Neural cell (in vitro differentiated cells): Measurements from ENCODE around the gene RUNX1. TPM values are rescaled to one million over a fixed set of nuclear protein-coding genes. Genes with fewer than 3 reads are reported as not detected.

Experiments used
- H2AFZ ChIP-seq: fragments of 200-600, 300-800 bp; sonication (generic), shearing (Covaris generic); 2 replicates; pipeline ENCODE4 v1.6.0; 2014; ENCODE audit warnings: low read depth, mild to moderate bottlenecking, antibody characterized with exemption, low read length, moderate library complexity
- H3F3A ChIP-seq: fragments of 200-600 bp; shearing (Covaris generic); 2 replicates; pipeline ENCODE4 v1.6.1; 2016; ENCODE audit warnings: mild to moderate bottlenecking, moderate library complexity, mixed read lengths, antibody characterized with exemption, low read length; ENCODE audit not compliant: insufficient read depth, poor library complexity, severe bottlenecking
- H3K27ac ChIP-seq: fragments of 200-600, 300-800 bp; sonication (generic), shearing (Covaris generic); 2 replicates; pipeline ENCODE4 v1.5.1; 2014; ENCODE audit warnings: mild to moderate bottlenecking, low read length, moderate library complexity
- H3K27me3 ChIP-seq: fragments of 300-800, 200-600 bp; sonication (generic), shearing (Covaris generic); 2 replicates; pipeline ENCODE4 v1.6.0; 2014; ENCODE audit warnings: mild to moderate bottlenecking, low read depth, low read length, moderate library complexity; ENCODE audit not compliant: insufficient read depth
- H3K36me3 ChIP-seq: fragments of 300-800, 200-600 bp; sonication (generic), shearing (Covaris generic); 2 replicates; pipeline ENCODE4 v1.5.1; 2014; ENCODE audit warnings: mild to moderate bottlenecking, antibody characterized with exemption, low read length, moderate library complexity; ENCODE audit not compliant: insufficient read depth
- H3K4me2 ChIP-seq: fragments of 300-800, 200-600 bp; sonication (generic), shearing (Covaris generic); 2 replicates; pipeline ENCODE4 v1.6.0; 2014; ENCODE audit warnings: mild to moderate bottlenecking, low read length
- H3K4me3 ChIP-seq: fragments of 300-800, 200-600 bp; sonication (generic), shearing (Covaris generic); 2 replicates; pipeline ENCODE4 v1.5.1; 2014; ENCODE audit warnings: mild to moderate bottlenecking, low read length, moderate library complexity
- H3K79me2 ChIP-seq: fragments of 200-600 bp; shearing (Covaris generic); replicated peaks from 2 replicates; pipeline ENCODE4 v1.6.0; 2014; ENCODE audit warnings: mild to moderate bottlenecking, low read length, moderate library complexity; ENCODE audit not compliant: insufficient read depth
- H3K9ac ChIP-seq: fragments of 300-800, 200-600 bp; sonication (generic), shearing (Covaris generic); 2 replicates; pipeline ENCODE4 v1.6.1; 2016; ENCODE audit warnings: mild to moderate bottlenecking, low read length, mixed read lengths
- H3K9me2 ChIP-seq: fragments of 200-600 bp; shearing (Covaris generic); 2 replicates; pipeline ENCODE4 v1.6.1; 2016; ENCODE audit warnings: mild to moderate bottlenecking, low read length, mixed read lengths; ENCODE audit not compliant: insufficient read depth
- H3K9me3 ChIP-seq: fragments of 200-600, 300-800 bp; sonication (generic), shearing (Covaris generic); 2 replicates; pipeline ENCODE4 v1.6.1; 2016; ENCODE audit warnings: mild to moderate bottlenecking, mixed run types, low read length, moderate library complexity, mixed read lengths
- H4K20me1 ChIP-seq: fragments of 200-600 bp; shearing (Covaris generic); 2 replicates; pipeline ENCODE4 v1.6.1; 2016; ENCODE audit warnings: mild to moderate bottlenecking, mixed run types; ENCODE audit not compliant: insufficient read depth
- EP300 ChIP-seq: fragments of 450-650 bp; conservative IDR thresholded peaks from 2 replicates; pipeline ENCODE4 v1.6.1; 2014; ENCODE audit warnings: antibody characterized with exemption, mild to moderate bottlenecking, moderate library complexity; ENCODE audit not compliant: poor library complexity, severe bottlenecking
- EZH2 ChIP-seq: fragments of 200-600, 300-800 bp; shearing (Covaris generic), sonication (generic); IDR thresholded peaks from 2 replicates; pipeline ENCODE4 v1.6.1; 2014; ENCODE audit warnings: antibody characterized with exemption, low read length, borderline replicate concordance, mild to moderate bottlenecking; ENCODE audit not compliant: insufficient read depth, poor library complexity, severe bottlenecking
- MXI1 ChIP-seq: fragments of 450-650 bp; conservative IDR thresholded peaks from 2 replicates; pipeline ENCODE4 v1.6.1; 2014; ENCODE audit warnings: antibody characterized with exemption, mild to moderate bottlenecking; ENCODE audit not compliant: poor library complexity, severe bottlenecking
- POLR2AphosphoS5 ChIP-seq: IDR thresholded peaks from 2 replicates; pipeline ENCODE4 v1.6.1; 2012
- RAD21 ChIP-seq: fragments of 450-650 bp; conservative IDR thresholded peaks from 2 replicates; pipeline ENCODE4 v1.6.1; 2014; ENCODE audit warnings: antibody characterized with exemption, mild to moderate bottlenecking, moderate library complexity
- SMC3 ChIP-seq: fragments of 450-650 bp; conservative IDR thresholded peaks from 2 replicates; pipeline ENCODE4 v1.6.1; 2014; ENCODE audit warnings: antibody characterized with exemption, mild to moderate bottlenecking, moderate library complexity; ENCODE audit not compliant: poor library complexity
- TAF1 ChIP-seq: IDR thresholded peaks from 2 replicates; pipeline ENCODE4 v1.6.1; 2012; ENCODE audit warnings: low read depth
- polyA plus RNA-seq: library from polyadenylated mRNA; depleted of rRNA; stranded (reverse); fragments of >200 nt; gene quantifications from 2 replicates; pipeline ENCODE4 v1.2.3, GENCODE V29; 2014
- TF ChIP-seq, protein P1 (sequence below): IDR thresholded peaks from 2 replicates; pipeline ENCODE4 v1.6.1; 2012; ENCODE audit warnings: borderline replicate concordance
- TF ChIP-seq, protein P2 (sequence below): fragments of 450-650 bp; IDR thresholded peaks from 2 replicates; pipeline ENCODE4 v1.5.1; 2014; ENCODE audit warnings: antibody characterized with exemption, mild to moderate bottlenecking, moderate library complexity; ENCODE audit not compliant: poor library complexity, severe bottlenecking

The RUNX1 gene
- polyA plus RNA-seq, 1 donor from 2014 or later, result not detected

DNA sequence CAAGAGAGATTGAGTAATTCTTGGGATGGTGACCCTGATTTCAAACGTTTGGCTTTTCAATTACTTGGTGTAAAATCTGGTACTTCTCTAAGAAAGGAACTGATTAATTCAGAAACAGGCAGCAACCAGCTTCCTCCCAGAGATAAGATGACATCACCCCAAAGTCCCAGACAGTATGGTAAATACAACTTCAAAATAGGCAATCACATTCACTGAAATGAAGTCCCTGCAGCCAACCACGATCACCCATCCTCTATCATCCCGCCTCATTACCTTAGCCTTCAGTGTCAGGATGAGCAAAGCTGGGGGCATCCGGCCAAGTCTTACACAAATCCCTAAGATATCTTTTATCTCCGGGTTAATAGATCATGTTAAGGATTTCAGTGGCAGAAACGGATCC lies 26.4 kb upstream of the RUNX1 start:
- H3K4me2 ChIP-seq, result no peak overlapping the region

DNA sequence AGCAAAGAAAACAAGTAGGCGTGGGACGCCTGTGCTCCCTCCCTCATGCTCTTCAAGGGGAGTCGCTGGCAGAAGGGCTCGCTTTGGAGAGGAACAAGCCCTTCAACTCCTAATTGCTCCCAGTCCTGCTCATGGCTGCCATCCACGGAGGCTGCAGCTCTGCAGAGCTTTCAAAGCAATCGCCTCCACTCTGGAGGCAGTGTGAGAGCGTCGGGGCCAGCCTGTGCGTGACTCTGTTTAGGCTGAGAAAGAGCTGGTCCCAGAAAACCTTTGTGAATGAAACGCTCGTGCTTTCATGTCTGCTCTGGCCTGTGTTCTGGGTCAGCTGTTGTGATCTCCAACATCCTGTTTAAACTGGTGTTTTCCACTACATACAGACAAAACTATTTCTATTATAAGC lies 23.9 kb upstream of the RUNX1 start:
- H2AFZ ChIP-seq, result no peak overlapping the region
- H3K79me2 ChIP-seq, result no peaks in the 10 kb centered on the region
- H3K36me3 ChIP-seq, result no peaks in the 10 kb centered on the region
- no peaks in the 10 kb centered on the region for H4K20me1 ChIP-seq
- no peak overlapping the region for H3K9ac ChIP-seq
- no peak overlapping the region for H3K4me2 ChIP-seq
- H3K27me3 ChIP-seq, result no peaks in the 10 kb centered on the region
- H3K4me3 ChIP-seq, result no peak overlapping the region
- TF ChIP-seq SMC3 (no peak), TAF1 (no peak), EZH2 (no peak), EP300 (no peak), RAD21 (no peak), POLR2AphosphoS5 (no peak), MXI1 (no peak)
- TF ChIP-seq, protein P1, sequence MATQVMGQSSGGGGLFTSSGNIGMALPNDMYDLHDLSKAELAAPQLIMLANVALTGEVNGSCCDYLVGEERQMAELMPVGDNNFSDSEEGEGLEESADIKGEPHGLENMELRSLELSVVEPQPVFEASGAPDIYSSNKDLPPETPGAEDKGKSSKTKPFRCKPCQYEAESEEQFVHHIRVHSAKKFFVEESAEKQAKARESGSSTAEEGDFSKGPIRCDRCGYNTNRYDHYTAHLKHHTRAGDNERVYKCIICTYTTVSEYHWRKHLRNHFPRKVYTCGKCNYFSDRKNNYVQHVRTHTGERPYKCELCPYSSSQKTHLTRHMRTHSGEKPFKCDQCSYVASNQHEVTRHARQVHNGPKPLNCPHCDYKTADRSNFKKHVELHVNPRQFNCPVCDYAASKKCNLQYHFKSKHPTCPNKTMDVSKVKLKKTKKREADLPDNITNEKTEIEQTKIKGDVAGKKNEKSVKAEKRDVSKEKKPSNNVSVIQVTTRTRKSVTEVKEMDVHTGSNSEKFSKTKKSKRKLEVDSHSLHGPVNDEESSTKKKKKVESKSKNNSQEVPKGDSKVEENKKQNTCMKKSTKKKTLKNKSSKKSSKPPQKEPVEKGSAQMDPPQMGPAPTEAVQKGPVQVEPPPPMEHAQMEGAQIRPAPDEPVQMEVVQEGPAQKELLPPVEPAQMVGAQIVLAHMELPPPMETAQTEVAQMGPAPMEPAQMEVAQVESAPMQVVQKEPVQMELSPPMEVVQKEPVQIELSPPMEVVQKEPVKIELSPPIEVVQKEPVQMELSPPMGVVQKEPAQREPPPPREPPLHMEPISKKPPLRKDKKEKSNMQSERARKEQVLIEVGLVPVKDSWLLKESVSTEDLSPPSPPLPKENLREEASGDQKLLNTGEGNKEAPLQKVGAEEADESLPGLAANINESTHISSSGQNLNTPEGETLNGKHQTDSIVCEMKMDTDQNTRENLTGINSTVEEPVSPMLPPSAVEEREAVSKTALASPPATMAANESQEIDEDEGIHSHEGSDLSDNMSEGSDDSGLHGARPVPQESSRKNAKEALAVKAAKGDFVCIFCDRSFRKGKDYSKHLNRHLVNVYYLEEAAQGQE, result no peak
- TF ChIP-seq, protein P2, sequence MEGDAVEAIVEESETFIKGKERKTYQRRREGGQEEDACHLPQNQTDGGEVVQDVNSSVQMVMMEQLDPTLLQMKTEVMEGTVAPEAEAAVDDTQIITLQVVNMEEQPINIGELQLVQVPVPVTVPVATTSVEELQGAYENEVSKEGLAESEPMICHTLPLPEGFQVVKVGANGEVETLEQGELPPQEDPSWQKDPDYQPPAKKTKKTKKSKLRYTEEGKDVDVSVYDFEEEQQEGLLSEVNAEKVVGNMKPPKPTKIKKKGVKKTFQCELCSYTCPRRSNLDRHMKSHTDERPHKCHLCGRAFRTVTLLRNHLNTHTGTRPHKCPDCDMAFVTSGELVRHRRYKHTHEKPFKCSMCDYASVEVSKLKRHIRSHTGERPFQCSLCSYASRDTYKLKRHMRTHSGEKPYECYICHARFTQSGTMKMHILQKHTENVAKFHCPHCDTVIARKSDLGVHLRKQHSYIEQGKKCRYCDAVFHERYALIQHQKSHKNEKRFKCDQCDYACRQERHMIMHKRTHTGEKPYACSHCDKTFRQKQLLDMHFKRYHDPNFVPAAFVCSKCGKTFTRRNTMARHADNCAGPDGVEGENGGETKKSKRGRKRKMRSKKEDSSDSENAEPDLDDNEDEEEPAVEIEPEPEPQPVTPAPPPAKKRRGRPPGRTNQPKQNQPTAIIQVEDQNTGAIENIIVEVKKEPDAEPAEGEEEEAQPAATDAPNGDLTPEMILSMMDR, result no peak
- H3K9me2 ChIP-seq, result no peaks in the 10 kb centered on the region
- H3K27ac ChIP-seq, result no peak overlapping the region
- no peaks in the 10 kb centered on the region for H3K9me3 ChIP-seq
- H3F3A ChIP-seq, result no peaks in the 10 kb centered on the region

More for the DNA sequence above, 26.4 kb upstream of the RUNX1 start:
- Histone ChIP-seq H3K79me2 (no peaks in the 10 kb centered on the region), H3K9me3 (no peaks in the 10 kb centered on the region), H2AFZ (no peak overlapping the region), H3K27ac (no peak overlapping the region), H3K9me2 (no peaks in the 10 kb centered on the region), H3K36me3 (no peaks in the 10 kb centered on the region), H4K20me1 (no peaks in the 10 kb centered on the region), H3K9ac (no peak overlapping the region), H3F3A (no peaks in the 10 kb centered on the region), H3K27me3 (no peaks in the 10 kb centered on the region), H3K4me3 (no peak overlapping the region)
- TF ChIP-seq EP300 (no peak), SMC3 (no peak), TAF1 (no peak), POLR2AphosphoS5 (no peak), RAD21 (no peak), MXI1 (no peak), EZH2 (no peak)
- TF ChIP-seq, protein P1, result no peak
- TF ChIP-seq, protein P2, result no peak
